IPS-15b (cell line): ENCODE data around the gene DNMT3A.

Experiments
- H3K27me3 ChIP-seq: one replicate; pipeline ENCODE4 v1.6.1; 2013; ENCODE audit warnings: low read length; ENCODE audit not compliant: control insufficient read depth, insufficient read depth
- H3K36me3 ChIP-seq: one replicate; pipeline ENCODE4 v1.6.1; 2013; ENCODE audit warnings: low read length; ENCODE audit not compliant: control insufficient read depth, insufficient read depth
- H3K4me1 ChIP-seq: one replicate; pipeline ENCODE4 v1.6.1; 2013; ENCODE audit warnings: mild to moderate bottlenecking, low read length; ENCODE audit not compliant: control insufficient read depth, insufficient read depth
- H3K4me3 ChIP-seq: one replicate; pipeline ENCODE4 v1.5.1; 2013; ENCODE audit warnings: low read depth, low read length
- H3K9ac ChIP-seq: one replicate; pipeline ENCODE4 v1.6.1; 2013; ENCODE audit warnings: low read depth, mild to moderate bottlenecking, low read length
- H3K9me3 ChIP-seq: one replicate; pipeline ENCODE4 v1.6.1; 2013; ENCODE audit warnings: mild to moderate bottlenecking, low read length; ENCODE audit not compliant: control insufficient read depth, insufficient read depth

Gene DNMT3A

DNA sequence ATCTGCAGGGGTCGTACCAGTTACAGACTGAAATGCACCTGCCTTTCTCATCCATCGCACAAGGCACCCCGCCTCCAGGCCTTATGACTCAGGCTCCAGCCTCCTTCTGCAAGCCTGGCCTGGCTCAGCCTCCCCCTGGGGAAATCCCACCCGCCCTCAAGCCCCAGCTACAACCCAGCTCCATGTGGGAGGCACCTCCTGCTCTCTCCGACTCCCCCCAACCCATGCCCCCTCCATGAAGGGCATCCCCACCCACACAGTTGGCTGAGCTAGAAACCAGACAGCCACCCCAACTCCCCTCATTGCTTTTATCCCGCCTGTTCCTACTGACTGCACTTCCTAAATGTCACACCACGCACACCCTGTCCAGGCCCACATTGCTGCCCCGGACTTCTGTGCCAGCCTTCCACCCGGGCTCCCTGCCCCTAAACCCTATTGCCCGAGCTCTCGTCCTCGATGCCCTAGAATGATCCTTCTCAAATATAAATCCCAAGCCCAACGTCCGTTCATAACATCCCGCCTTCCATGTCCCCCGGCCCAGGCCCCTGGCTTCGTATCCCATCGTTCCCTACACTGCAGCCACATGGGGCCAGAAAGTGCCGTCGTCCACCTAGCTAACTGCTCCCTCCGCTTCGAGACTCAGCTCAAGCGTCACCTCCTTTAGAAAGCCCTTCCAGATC, 9.9 kb downstream of the DNMT3A start:
- Histone ChIP-seq H3K4me3 (no peak overlapping the region), H3K27me3 (no peaks in the 10 kb centered on the region), H3K9me3 (no peaks in the 10 kb centered on the region), H3K9ac (no peak overlapping the region), H3K36me3 (no peaks in the 10 kb centered on the region), H3K4me1 (peaks cover 26% of the 10 kb centered on the region)

DNA sequence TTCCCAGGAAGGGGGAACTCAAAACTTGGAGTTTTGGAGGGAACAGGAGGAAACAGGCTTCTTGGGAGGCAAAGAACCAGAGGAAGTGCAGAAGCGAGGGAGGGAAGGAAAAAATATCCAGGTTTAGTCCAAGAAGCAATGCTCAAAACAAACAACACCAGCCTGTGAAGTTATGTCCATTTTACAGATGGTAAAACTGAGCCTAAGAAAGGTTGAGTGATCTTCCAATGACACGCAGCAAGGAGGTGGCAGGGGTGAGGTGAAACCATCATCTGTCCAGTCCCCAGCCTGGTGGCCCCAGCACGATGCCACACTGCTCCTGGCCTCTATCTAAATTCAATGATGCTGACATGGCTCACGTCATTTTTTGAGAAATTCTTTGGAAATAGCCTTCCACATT, 10.8 kb downstream of the DNMT3A start:
- Histone ChIP-seq H3K36me3 (no peaks in the 10 kb centered on the region), H3K27me3 (no peaks in the 10 kb centered on the region), H3K4me1 (peaks cover 19% of the 10 kb centered on the region), H3K4me3 (no peak overlapping the region), H3K9me3 (no peaks in the 10 kb centered on the region), H3K9ac (no peak overlapping the region)

DNA sequence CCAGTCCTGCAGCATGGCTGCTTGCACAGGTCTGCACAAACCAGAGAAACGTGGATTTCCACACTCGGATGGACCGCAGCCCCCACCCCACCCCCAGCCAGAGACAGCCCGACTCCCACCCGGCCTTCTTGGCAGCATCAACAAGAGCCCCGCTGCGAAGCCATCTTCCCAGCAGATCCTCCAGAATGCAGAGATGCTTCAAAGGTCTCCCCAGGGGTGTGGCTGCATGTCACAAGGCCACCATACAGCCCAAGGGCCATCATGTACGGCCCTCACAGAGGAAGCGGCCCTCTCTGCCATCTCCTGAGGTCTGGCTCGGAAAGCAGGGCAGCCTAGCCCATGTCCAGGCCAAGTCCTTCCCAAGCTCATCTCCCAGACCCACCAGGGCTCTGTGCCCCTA, 11.5 kb downstream of the DNMT3A start:
- Histone ChIP-seq H3K9ac (no peak overlapping the region), H3K4me3 (no peak overlapping the region), H3K27me3 (no peaks in the 10 kb centered on the region), H3K9me3 (no peaks in the 10 kb centered on the region), H3K4me1 (peaks cover 12% of the 10 kb centered on the region), H3K36me3 (no peaks in the 10 kb centered on the region)

DNA sequence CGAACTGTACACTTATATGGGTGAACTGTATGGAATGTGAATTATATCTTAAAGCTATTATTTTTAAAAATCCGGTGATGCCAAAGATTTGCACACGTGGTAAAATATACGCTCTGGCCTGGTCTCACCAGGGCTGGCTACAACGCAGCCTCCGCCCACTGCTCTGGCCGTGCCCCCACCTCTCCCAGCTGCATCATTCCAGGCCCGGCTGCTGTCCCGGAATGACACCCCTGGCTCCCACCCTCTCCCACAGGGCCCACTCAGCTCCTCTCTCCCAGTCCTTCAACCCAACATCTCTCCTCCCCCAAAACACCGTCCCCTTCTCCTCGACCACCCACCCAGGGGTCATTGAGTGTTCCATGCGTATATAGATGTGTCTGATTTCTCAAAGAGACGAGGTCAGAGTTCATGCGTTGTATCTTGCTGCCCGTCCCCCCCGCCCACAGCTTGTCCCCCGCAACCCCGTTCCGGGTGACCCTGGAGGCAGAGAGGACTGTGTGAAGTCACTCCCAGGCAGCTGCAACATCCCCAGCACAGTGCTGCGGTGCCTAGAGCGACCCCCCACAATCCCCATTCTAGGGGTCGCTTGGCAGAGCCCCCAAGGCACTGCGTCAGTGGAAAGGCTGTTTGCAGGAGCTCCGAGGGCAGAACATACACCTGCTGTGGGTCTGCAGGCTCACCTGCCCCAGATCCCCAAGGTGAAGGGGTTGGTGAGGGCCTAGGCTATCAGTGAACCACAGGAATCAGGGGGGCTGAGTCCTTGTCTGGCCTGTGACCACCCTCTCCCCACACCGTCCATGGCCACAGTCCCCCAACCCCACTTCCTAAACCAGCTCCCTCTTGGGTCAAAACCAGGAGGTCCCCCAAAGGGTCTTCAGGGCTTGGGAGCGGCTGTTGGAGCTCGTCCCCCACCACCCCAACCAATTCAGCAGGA, 13.3 kb downstream of the DNMT3A start:
- Histone ChIP-seq H3K36me3 (no peaks in the 10 kb centered on the region), H3K9me3 (no peaks in the 10 kb centered on the region), H3K4me3 (no peak overlapping the region), H3K9ac (no peak overlapping the region), H3K4me1 (no peaks in the 10 kb centered on the region), H3K27me3 (no peaks in the 10 kb centered on the region)

DNA sequence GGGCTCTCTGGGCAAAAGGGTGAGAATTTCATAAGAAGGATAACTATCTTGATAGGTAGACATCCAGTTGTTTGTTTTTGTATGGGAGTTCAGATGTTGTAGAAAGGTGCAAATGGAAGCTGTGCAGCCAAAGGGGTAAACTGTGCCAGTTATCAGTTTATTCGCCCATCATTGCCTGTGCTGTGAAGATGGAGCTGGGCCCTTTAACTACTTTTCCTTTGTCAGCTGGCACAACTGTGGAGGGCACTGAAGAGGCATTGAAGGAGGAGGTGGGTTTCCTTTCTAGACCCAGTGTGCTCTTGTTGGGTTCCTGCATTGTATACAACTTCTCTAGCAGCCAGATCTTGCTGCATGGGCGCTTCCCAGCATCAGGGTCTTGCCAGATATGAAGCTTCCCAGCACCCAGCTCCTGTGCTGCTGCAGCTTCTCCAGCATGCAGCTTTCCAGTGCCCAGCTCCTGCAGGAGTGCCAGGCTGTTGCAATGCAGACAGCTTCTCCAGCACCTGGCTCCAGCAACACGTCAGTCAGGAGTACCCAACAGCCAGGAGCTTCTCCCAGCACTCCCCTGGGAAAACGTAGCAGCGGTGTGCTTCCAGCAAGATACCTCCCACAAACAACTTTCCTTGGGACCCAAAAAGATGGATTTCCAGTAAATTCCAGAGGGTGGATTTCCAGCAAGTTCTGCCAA, 15.3 kb downstream of the DNMT3A start:
- H3K27me3 ChIP-seq: no peaks in the 10 kb centered on the region
- no peaks in the 10 kb centered on the region for H3K9me3 ChIP-seq
- H3K4me1 ChIP-seq: peaks cover 6% of the 10 kb centered on the region
- H3K36me3 ChIP-seq: no peaks in the 10 kb centered on the region
- no peak overlapping the region for H3K4me3 ChIP-seq
- H3K9ac ChIP-seq: no peak overlapping the region

DNA sequence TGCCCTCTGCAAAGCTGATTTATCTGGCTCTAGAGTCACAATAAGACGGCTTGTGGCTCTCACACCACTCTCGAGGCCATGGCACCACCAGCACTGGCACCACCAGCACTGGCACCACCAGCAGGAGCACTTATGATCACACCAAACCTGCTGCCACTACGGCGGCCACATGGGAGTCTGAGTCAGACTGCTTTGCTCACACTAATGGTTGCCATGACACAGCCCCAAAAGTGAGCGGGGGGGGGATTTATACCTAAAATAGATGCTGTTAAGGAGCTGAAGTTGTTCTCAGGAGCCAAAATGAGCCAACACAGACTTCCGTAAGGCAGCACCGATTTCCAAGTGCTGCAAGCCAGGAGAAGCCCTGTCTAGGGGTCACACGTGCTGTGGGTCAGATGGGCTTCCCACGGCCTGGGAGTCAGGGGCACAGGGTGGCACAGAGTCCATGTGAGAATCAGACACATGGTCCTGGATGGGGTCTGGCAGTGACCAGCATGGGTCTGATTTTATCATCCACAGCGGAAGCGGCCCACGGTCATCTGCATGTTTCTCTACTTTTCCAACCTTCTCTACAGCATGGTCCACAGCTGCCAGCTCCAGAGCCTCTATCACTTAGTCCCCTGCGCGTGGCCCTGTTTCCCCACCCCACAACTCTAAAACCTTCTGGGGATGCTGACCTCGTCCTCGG, 16.7 kb downstream of the DNMT3A start:
- H3K27me3 ChIP-seq: no peaks in the 10 kb centered on the region
- no peak overlapping the region for H3K4me3 ChIP-seq
- H3K36me3 ChIP-seq: no peaks in the 10 kb centered on the region
- peaks cover 6% of the 10 kb centered on the region for H3K4me1 ChIP-seq
- no peaks in the 10 kb centered on the region for H3K9me3 ChIP-seq
- no peak overlapping the region for H3K9ac ChIP-seq

DNA sequence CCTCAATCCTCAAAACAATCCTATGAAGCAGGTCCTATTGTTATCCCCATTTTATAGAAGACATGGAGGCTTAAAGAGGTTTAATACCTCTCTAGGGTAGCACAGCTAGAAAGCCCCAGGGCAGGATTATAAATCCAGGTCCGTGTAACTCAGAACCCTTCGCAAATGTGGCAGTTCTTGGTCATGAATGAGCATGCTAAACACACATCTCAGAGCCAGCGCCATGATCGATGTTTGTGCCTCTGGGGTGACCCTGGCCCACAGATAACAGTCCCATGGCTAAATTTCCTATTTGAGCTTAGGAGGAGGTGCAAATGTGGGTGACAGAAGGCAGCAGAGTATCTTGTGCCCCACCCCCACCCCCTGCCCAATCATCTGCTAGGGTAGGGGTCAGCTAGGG, 17.5 kb downstream of the DNMT3A start:
- H3K4me3 ChIP-seq: no peak overlapping the region
- H3K9me3 ChIP-seq: no peaks in the 10 kb centered on the region
- no peaks in the 10 kb centered on the region for H3K36me3 ChIP-seq
- H3K27me3 ChIP-seq: no peaks in the 10 kb centered on the region
- H3K4me1 ChIP-seq: peaks cover 6% of the 10 kb centered on the region
- no peak overlapping the region for H3K9ac ChIP-seq

DNA sequence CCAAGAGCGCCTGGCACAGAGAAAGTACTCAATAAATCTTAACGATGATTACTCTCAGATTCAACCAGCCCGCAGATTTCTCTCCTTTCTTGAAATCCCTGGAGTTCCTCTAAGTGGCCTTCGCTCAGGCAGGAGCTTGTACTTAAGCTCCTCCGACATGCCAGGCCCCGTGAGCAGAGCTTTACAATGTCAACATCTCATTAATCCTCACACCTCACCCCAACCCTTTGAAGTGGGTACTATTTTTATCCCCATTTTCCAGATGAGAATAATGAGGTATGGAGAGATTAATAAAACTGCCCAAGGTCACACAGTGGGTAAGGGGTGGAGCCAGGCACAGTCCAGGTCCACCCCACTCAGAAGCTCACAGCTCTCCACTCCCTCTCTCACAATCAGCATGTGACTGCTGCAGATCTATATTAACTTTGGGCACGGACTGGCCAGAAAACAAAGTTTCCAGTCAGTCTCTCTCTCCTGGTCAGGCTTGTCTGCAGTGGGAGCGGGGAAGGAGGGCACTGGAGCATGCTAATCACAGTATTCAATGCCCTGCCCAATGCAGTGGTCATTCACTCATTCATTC, 18.0 kb downstream of the DNMT3A start:
- Histone ChIP-seq H3K36me3 (no peaks in the 10 kb centered on the region), H3K9me3 (no peaks in the 10 kb centered on the region), H3K9ac (no peak overlapping the region), H3K4me1 (peaks cover 6% of the 10 kb centered on the region), H3K4me3 (no peak overlapping the region), H3K27me3 (no peaks in the 10 kb centered on the region)

DNA sequence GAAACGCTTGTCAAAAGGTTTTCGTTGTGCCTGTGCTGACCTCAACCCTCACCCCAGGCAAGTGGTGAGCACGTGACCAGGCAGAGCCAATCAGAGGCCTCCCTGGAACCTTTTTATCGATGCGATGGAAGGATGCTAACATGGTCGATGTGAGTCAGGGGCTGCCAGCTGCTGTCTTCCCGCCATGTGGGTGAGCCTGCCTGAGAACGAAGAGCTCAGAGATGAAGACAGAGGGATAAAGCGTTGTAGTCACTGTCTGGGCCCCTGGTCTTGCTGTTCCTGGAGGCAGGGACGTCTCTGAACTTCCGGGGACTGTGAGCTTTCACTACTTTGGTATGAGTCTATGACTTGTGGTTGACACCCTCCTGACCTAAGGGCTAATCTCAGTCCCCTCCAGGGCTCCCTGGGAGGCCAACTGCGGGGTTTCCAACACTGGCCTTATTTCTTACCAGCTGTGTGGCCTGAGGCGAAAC, 18.6 kb downstream of the DNMT3A start:
- Histone ChIP-seq H3K4me1 (peaks cover 6% of the 10 kb centered on the region), H3K36me3 (no peaks in the 10 kb centered on the region), H3K4me3 (no peak overlapping the region), H3K9me3 (no peaks in the 10 kb centered on the region), H3K27me3 (no peaks in the 10 kb centered on the region), H3K9ac (no peak overlapping the region)

DNA sequence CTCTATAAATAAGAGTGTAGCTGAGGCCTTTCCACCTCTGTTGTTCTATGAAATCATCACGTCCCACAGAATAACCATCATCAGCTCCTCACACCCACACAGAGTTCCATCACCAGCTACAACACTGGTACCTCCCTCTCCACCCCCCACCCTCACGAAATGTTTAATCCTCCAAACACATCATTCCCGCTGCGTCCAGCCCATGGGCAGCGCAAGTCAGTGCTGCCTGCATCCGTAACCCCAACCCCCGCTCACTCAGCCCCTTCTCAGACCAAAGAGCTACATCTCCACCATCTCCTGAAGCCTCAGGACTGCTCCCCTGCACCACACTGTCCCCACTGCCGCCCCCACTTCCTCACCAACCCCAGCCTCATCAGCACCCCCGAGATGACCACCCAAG, 19.4 kb downstream of the DNMT3A start:
- Histone ChIP-seq H3K4me3 (no peak overlapping the region), H3K36me3 (no peaks in the 10 kb centered on the region), H3K27me3 (no peaks in the 10 kb centered on the region)

DNA sequence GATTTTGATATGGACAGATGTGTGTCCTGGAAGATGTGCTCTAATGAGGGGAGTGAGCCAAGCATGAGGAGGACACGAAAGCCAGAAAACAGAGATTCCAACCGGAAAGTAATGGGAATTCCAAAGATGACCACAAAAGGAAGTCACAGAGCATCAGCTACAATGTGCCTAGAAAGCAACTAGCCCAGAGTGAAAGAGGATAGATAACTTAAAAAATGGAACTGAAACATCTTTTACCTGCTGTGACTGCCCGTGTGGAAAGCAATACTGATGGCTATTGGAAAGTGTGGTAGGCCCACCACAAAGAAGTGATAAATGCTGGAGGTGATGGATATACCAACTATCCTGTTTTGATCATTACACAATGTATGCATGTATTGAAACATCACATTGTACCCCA, 21.6 kb downstream of the DNMT3A start:
- Histone ChIP-seq H3K4me3 (no peak overlapping the region), H3K9ac (no peak overlapping the region), H3K27me3 (no peaks in the 10 kb centered on the region), H3K4me1 (peaks cover 11% of the 10 kb centered on the region), H3K9me3 (no peaks in the 10 kb centered on the region), H3K36me3 (no peaks in the 10 kb centered on the region)

More for the DNA sequence above, 19.4 kb downstream of the DNMT3A start:
- peaks cover 6% of the 10 kb centered on the region for H3K4me1 ChIP-seq
- H3K9ac ChIP-seq: no peak overlapping the region
- no peaks in the 10 kb centered on the region for H3K9me3 ChIP-seq
